Measurements from ENCODE around the gene ANGPTL2.

The ANGPTL2 gene

GRCh38 chr9:127116957-127117356 is 5.5 kb downstream of the ANGPTL2 start:
- DNase-seq (ENCODE audit: low spot score) = no peak

GRCh38 chr9:127116088-127116726 is 6.2 kb downstream of the ANGPTL2 start:
- no peak for DNase-seq (ENCODE audit: low spot score)

- DNase-seq (ENCODE audit: low spot score) = no peak
Measured at GRCh38 chr9:127114606-127115005, 7.8 kb downstream of the ANGPTL2 start.

- no peak for DNase-seq (ENCODE audit: low spot score)
Measured at GRCh38 chr9:127113191-127113972, 9.1 kb downstream of the ANGPTL2 start.

GRCh38 chr9:127112735-127113161 is 9.7 kb downstream of the ANGPTL2 start:
- DNase-seq (ENCODE audit: low spot score) = no peak

GRCh38 chr9:127112056-127112455 is 10.4 kb downstream of the ANGPTL2 start:
- no peak for DNase-seq (ENCODE audit: low spot score)

- DNase-seq (ENCODE audit: low spot score) = no peak
Measured at GRCh38 chr9:127109212-127109711, 13.2 kb downstream of the ANGPTL2 start.

- DNase-seq (ENCODE audit: low spot score) = no peak
Measured at GRCh38 chr9:127107929-127108876, 14.2 kb downstream of the ANGPTL2 start.

- no peak for DNase-seq (ENCODE audit: low spot score)
Measured at GRCh38 chr9:127107171-127107928, 15.1 kb downstream of the ANGPTL2 start.

- DNase-seq (ENCODE audit: low spot score) = no peak
Measured at GRCh38 chr9:127106466-127106855, 16.0 kb downstream of the ANGPTL2 start.

- DNase-seq (ENCODE audit: low spot score) = no peak
Measured at GRCh38 chr9:127105805-127106465, 16.5 kb downstream of the ANGPTL2 start.

- DNase-seq (ENCODE audit: low spot score) = no peak
Measured at GRCh38 chr9:127104581-127105311, 17.7 kb downstream of the ANGPTL2 start.

- DNase-seq (ENCODE audit: low spot score) = no peak
Measured at GRCh38 chr9:127102788-127103187, 19.6 kb downstream of the ANGPTL2 start.

GRCh38 chr9:127102176-127102575 is 20.3 kb downstream of the ANGPTL2 start:
- no peak for DNase-seq (ENCODE audit: low spot score)

- no peak for DNase-seq (ENCODE audit: low spot score)
Measured at GRCh38 chr9:127099664-127100063, 22.8 kb downstream of the ANGPTL2 start.

GRCh38 chr9:127098916-127099553 is 23.4 kb downstream of the ANGPTL2 start:
- DNase-seq (ENCODE audit: low spot score) = no peak

- DNase-seq (ENCODE audit: low spot score) = no peak
Measured at GRCh38 chr9:127097683-127098082, 24.8 kb downstream of the ANGPTL2 start.

- no peak for DNase-seq (ENCODE audit: low spot score)
Measured at GRCh38 chr9:127096208-127096607, 26.2 kb downstream of the ANGPTL2 start.

- no peak for DNase-seq (ENCODE audit: low spot score)
Measured at GRCh38 chr9:127095411-127095810, 27.0 kb downstream of the ANGPTL2 start.
